Embryonic facial prominence (tissue), 1 donor: ENCODE measurements around the gene RHEB.

ENCODE experiments used
- DNase-seq: peaks from one replicate; pipeline ENCODE4 v3.0.0-alpha.2; 2016; ENCODE audit errors: extremely low spot score

The RHEB gene

GRCh38 chr7:151448261-151449252 is 71.1 kb downstream of the RHEB start:
- no peak for DNase-seq

- DNase-seq, result no peak
These were observed 71.8 kb downstream of the RHEB start for GRCh38 chr7:151447901-151448260.

GRCh38 chr7:151447312-151447711 is 72.4 kb downstream of the RHEB start:
- no peak for DNase-seq

- no peak for DNase-seq
These were observed 73.3 kb downstream of the RHEB start for GRCh38 chr7:151446412-151446811.

- DNase-seq, result no peak
These were observed 75.1 kb downstream of the RHEB start for GRCh38 chr7:151444632-151445031.

- DNase-seq, result no peak
These were observed 76.8 kb downstream of the RHEB start for GRCh38 chr7:151442776-151443496.

- no peak for DNase-seq
These were observed 78.8 kb downstream of the RHEB start for GRCh38 chr7:151440799-151441445.

GRCh38 chr7:151439855-151440798 is 79.6 kb downstream of the RHEB start, which contains the start of gene CRYGN:
CRYGN (minus strand) TSS chr7:151440141; CDS start chr7:151439917, 224 bp downstream.
- DNase-seq, result no peak

- no peak for DNase-seq
These were observed 80.7 kb downstream of the RHEB start for GRCh38 chr7:151438864-151439601.

GRCh38 chr7:151437866-151438516 is 81.7 kb downstream of the RHEB start:
- DNase-seq, result no peak

- DNase-seq, result no peak
These were observed 82.5 kb downstream of the RHEB start for GRCh38 chr7:151437159-151437553.

- DNase-seq, result no peak
These were observed 83.1 kb downstream of the RHEB start for GRCh38 chr7:151436446-151437158.

- DNase-seq, result no peak
These were observed 83.7 kb downstream of the RHEB start for GRCh38 chr7:151435971-151436370.

GRCh38 chr7:151435103-151435916 is 84.4 kb downstream of the RHEB start:
- no peak for DNase-seq

GRCh38 chr7:151434549-151434948 is 85.1 kb downstream of the RHEB start:
- no peak for DNase-seq

- no peak for DNase-seq
These were observed 85.8 kb downstream of the RHEB start for GRCh38 chr7:151433721-151434400.

GRCh38 chr7:151432658-151433521 is 86.8 kb downstream of the RHEB start:
- DNase-seq, result no peak
